CD4-positive, alpha-beta T cell treated with Interleukin-15 for 1 hour (primary cell): ENCODE data around the gene POMT2.
A peak's percentile ranks its signal among the peaks of the same experiment; 100 is the strongest.
"Not testable (repeated sequence)": the region's sequence is repeated elsewhere in the genome, so short reads cannot be mapped to it uniquely, and the experiment has no call there.

Experiments
- DNase-seq: peaks from one replicate; pipeline ENCODE4 v3.0.0-alpha.2; 2020

POMT2 gene

GRCh38 chr14:77320238-77320935 is at the start of gene POMT2:
POMT2 (minus strand) TSS chr14:77320883; CDS start chr14:77320681, 202 bp downstream.
- DNase-seq = peak; percentile 93

- DNase-seq = no peak
Measured at GRCh38 chr14:77369285-77369684, 48.6 kb upstream of the POMT2 start.

GRCh38 chr14:77364146-77364545 is 43.5 kb upstream of the POMT2 start:
- DNase-seq = no peak

- no peak for DNase-seq
Measured at GRCh38 chr14:77359626-77360025, 38.9 kb upstream of the POMT2 start.

GRCh38 chr14:77356899-77357298 is 36.2 kb upstream of the POMT2 start:
- no peak for DNase-seq

- no peak for DNase-seq
Measured at GRCh38 chr14:77355811-77356210, 35.1 kb upstream of the POMT2 start.

GRCh38 chr14:77353469-77354141 is 32.9 kb upstream of the POMT2 start:
- no peak for DNase-seq

- DNase-seq = no peak
Measured at GRCh38 chr14:77347751-77348150, 27.1 kb upstream of the POMT2 start.

GRCh38 chr14:77346495-77346894 is 25.8 kb upstream of the POMT2 start:
- no peak for DNase-seq

- no peak for DNase-seq
Measured at GRCh38 chr14:77344377-77344996, 23.8 kb upstream of the POMT2 start.

GRCh38 chr14:77343662-77344061 is 23.0 kb upstream of the POMT2 start:
- DNase-seq = no peak

GRCh38 chr14:77342726-77343397 is 22.2 kb upstream of the POMT2 start:
- no peak for DNase-seq

GRCh38 chr14:77340389-77340788 is 19.7 kb upstream of the POMT2 start:
- DNase-seq = no peak

GRCh38 chr14:77339407-77339806 is 18.7 kb upstream of the POMT2 start:
- DNase-seq = no peak

GRCh38 chr14:77338302-77338701 is 17.6 kb upstream of the POMT2 start:
- DNase-seq = no peak

GRCh38 chr14:77337880-77338279 is 17.2 kb upstream of the POMT2 start:
- DNase-seq = no peak

- not testable (repeated sequence) for DNase-seq
Measured at GRCh38 chr14:77337255-77337654, 16.6 kb upstream of the POMT2 start.

GRCh38 chr14:77335576-77335975 is 14.9 kb upstream of the POMT2 start:
- DNase-seq = no peak

GRCh38 chr14:77329872-77330271 is 9.2 kb upstream of the POMT2 start:
- DNase-seq = no peak

- DNase-seq = no peak
Measured at GRCh38 chr14:77327111-77327510, 6.4 kb upstream of the POMT2 start.

GRCh38 chr14:77325746-77326094 is 5.0 kb upstream of the POMT2 start:
- DNase-seq = no peak

GRCh38 chr14:77324816-77325745 is 4.4 kb upstream of the POMT2 start:
- no peak for DNase-seq

GRCh38 chr14:77324289-77324688 is 3.6 kb upstream of the POMT2 start:
- DNase-seq = no peak
